HS-5 (cell line): ENCODE data around the gene MRPS27.
A peak's percentile ranks its signal among the peaks of the same experiment; 100 is the strongest.

ENCODE experiments used
- DNase-seq: peaks from one replicate; pipeline ENCODE4 v3.0.0-alpha.2; 2012; ENCODE audit warnings: low read depth

MRPS27 gene

DNA sequence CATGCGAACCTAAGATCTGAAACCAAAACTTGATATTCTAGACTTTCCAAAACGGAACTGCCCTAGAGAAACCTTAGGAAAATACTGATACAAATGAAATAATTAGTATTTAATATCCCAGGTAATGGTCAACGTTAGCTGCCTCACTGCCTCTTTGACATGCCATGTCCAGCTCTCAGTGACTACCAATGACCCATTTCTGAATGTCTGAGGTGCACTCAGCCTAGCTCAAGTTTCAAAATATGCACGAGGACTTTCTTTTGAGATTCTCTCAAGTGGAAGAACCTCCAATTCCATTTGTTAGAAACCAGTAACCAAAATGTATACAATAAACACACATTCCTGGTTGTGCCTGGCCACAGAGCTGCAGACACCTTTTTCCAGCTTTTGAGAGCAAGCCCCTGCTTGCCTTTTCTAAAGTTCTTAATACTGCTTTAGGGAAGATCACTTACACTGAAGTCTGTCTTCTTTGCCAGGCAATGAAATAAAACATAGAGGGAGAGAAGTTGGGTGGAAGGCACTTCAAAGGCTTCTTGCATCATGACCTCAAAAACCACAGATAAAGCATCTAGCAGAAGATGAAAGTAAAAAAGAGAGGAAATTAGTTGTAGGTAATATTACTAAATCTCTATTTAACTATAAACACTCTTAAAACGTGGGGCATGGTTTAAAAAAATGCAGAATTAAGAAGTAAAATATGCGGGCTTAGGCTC lies 87.9 kb downstream of the MRPS27 start:
- no peak for DNase-seq

- no peak for DNase-seq
Observed at GRCh38 chr5:72228960-72229359, 91.1 kb downstream of the MRPS27 start.

GRCh38 chr5:72226950-72227349 lies 93.1 kb downstream of the MRPS27 start:
- no peak for DNase-seq

GRCh38 chr5:72225741-72226140 lies 94.3 kb downstream of the MRPS27 start:
- DNase-seq: no peak

DNA sequence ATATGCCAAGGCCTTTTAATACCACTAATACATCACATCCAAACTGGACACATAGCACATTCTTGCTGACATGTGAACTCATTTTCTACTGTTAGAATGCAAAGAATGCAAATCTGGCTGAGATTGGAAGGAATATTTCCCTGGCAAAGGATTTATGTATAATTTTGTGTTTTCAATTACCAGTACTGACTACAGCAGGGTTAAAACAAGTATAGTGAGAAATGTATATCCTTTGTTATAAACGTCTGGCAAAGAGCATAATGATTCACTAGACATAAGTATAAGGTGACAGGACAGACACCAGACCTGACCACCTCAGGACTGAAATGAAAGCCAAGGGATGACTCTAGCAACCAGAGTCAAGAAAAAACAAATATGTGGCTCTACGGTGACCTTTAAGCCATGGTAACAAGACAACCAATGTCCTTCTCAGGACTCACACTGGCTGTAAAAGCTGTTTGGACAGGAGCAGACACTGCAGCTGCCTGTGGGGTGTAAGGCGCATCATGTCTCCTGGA lies 95.0 kb downstream of the MRPS27 start:
- DNase-seq: no peak

DNA sequence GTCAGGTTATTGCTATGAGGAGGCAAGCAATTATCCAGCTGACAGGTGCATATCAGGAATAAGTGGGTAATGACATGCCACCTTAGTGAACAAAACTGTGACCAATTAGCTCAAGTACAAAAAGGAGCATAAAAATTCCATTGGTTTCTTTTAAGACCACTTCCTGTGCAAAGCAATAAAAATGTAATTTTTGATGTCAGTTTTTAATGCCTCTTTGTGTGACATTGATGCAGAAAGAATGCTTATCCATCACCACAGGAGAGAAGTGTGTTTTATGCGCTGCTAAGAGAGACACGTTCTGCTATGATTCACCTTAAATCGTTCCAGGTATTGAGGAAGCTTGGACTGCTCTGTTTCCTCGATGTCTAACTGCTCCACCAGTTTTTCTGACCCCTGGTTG lies 96.7 kb downstream of the MRPS27 start:
- DNase-seq: no peak

GRCh38 chr5:72222521-72222920 lies 97.5 kb downstream of the MRPS27 start:
- DNase-seq: no peak

DNA sequence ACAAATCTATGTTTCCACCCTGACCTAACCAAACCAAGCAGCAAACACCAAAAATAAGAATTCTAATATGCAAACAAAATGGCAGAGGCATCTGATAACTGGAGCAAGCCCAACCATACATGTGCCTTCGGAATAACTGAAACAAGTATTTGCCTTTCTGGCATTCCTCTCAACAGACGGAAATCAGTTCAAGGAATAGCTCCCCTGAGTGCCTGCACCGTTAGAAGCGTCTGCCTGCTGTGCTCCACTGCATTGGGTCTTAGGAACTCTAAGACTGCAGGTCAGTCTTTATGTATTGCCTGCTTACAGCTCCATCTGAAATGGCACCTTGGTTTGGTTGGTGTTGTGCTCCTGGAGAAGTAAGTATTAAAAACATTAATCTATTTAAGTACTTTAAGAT lies 98.5 kb downstream of the MRPS27 start:
- DNase-seq: no peak

GRCh38 chr5:72221099-72221498 lies 98.9 kb downstream of the MRPS27 start:
- DNase-seq: no peak

DNA sequence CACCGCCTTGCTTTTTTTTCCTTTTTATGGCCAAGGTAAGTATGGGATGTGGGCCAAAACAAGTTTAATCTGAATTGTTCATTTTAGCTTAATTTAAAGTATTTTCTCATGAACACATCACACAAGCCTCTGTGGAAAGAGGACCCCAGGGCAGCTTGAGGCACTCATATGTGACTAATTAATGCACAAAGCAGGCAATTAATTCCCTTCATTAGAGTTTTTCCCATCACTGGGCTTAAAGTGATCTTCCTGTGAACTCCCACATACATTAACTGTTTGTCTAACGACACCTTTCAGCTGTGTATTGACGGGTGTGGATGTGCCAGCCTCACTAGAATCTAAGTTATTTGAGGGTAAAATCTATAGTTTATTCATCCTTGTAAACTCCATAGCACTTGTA lies 103.3 kb downstream of the MRPS27 start:
- no peak for DNase-seq

GRCh38 chr5:72214168-72214567 lies 105.9 kb downstream of the MRPS27 start:
- no peak for DNase-seq

DNA sequence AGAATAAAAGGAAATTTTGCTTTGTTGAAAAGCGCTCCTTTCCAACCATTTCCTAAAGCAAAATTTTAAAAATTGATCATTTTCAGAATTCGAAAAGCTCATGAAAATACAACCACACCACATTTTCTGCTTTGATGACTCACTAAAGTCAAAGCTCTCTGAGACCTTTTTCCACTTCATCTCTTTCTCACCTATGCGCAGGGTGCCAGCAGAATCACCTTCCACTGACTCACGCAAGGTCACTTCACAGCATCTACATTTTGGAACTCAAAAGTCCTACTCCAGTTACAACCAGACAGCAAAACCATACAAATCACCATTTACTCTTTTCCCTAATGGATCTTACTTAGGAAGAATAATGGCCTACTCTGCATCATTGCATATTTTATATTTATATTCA lies 106.6 kb downstream of the MRPS27 start:
- no peak for DNase-seq

GRCh38 chr5:72212171-72212570 lies 107.9 kb downstream of the MRPS27 start:
- DNase-seq: no peak

DNA sequence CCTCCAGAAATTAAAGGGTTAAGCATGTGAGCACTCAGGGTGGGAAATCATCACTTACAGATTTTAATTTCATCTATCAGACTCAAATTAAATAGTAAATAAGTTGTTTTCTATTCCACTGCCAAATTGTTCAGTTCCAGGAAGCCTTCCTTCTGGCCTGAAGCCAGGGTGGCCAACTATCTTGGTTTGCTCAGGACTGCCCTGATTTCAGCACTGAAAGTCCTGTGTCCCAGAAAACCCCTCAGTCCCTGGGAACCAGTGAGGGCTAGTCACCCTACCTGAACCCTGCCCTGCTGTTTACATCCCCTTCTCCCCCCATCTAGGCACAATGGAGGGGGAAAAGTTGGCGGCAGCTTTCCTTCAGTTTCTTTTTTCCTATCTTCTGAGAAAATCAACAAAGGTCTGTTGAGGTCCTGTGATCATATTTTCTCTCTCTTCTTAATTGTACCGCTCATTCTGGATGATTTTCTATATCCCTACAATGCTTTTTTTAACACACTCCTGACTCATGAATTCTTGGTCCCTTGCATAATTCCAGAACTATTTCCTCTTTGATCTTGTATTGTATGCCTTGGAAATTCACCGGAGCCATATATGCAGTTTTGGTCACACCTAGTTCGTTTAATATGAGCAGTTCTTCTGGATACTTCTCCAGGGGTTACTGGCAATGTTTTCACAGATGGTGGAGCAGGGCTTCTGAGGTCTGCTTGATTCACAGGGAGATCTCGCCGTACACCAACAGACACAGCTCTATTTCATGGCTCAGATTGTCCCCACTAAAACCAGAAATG lies 109.0 kb downstream of the MRPS27 start:
- peak; percentile 73 for DNase-seq

GRCh38 chr5:72209147-72210115 lies 110.6 kb downstream of the MRPS27 start:
- no peak for DNase-seq

- DNase-seq: no peak
Observed at GRCh38 chr5:72208324-72208926, 111.6 kb downstream of the MRPS27 start.

DNA sequence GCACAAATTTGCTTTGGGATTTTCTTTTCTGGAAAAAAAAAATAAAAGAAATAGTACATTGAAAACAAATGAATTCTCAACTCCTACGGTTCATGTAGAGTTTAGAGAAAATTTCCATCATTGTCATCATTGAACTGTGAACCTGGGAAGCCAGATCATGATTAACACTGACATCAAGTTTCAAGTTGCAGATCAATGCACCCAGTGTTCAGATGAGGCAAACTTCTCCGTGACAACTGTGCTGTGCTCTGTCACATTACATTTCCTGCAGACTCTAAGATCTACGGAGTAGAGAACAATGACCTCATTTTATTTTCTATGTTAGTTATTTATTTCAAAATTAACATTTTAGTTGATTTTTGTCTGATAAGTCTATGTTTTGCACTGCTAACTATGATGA lies 113.0 kb downstream of the MRPS27 start:
- no peak for DNase-seq

DNA sequence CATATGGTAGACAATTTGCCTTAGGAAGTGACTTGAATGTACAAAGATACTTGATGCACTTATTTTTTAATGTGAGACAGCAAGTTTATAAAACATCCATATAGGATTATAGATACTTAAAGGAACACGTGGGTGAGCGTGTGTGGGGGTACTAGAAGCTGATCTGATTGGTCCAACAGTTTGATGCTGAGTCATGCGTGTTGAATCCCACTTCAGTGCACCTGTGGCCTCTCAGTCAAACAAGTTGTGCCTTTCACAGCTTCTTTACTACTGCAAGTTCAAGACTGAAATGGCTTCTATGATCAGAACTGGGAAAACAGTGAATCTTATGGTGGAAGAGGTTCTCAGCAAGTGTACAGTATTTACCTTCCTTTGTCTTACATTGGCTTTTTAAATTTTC lies 113.9 kb downstream of the MRPS27 start:
- DNase-seq: no peak

- no peak for DNase-seq
Observed at GRCh38 chr5:72205431-72206009, 114.5 kb downstream of the MRPS27 start.

- no peak for DNase-seq
Observed at GRCh38 chr5:72204946-72205345, 115.1 kb downstream of the MRPS27 start.

DNA sequence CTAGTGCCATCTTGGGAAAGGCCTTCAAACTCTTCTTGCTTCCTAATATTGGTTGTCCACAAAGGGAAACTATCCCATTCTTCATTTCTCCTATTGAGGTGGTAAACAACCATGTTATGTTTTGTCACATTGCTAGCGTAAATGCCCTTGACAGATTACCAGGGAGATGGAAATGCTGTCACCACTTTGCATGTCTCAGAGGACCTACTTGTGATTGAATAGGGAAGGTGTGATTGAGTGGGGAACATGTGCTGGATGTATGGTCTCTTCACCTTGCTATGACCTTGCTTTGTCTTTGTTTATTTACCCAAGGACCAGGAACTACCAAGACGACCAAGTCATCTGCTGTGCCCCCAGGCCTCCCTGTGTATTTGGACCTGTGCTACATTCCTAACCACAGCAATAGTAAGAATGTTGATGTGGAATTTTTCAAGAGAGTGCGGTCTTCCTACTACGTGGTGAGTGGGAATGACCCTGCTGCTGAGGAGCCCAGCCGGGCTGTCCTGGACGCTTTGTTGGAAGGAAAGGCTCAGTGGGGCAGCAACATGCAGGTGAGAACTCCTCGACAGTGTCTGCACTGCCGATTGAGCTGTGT lies 116.7 kb downstream of the MRPS27 start:
- no peak for DNase-seq
